Bronchial epithelial cell (primary cell): ENCODE results near the gene TK2. TPM values are rescaled to one million over a fixed set of nuclear protein-coding genes. Genes with fewer than 3 reads are reported as not detected.

Experiments used
- DNase-seq: peaks from one replicate; pipeline ENCODE4 v3.0.0-alpha.2; 2010; ENCODE audit warnings: low read depth
- FAIRE-seq: peaks from 2 replicates; lab custom pipeline; 2011; peaks lifted over from hg19 to GRCh38; lab: Jason Lieb, UNC
- H3K27me3 ChIP-seq: 2 replicates; pipeline ENCODE4 v1.5.1; 2011; ENCODE audit warnings: low read length; ENCODE audit not compliant: control insufficient read depth, insufficient read depth
- H3K36me3 ChIP-seq: 2 replicates; pipeline ENCODE4 v1.5.1; 2011; ENCODE audit warnings: low read length; ENCODE audit not compliant: control insufficient read depth, insufficient read depth
- H3K4me3 ChIP-seq: 2 replicates; pipeline ENCODE4 v1.5.1; 2011; ENCODE audit warnings: mild to moderate bottlenecking, low read depth, low read length, control low read depth
- CTCF ChIP-seq: IDR thresholded peaks from 2 replicates; pipeline ENCODE4 v1.5.1; 2011; ENCODE audit warnings: mild to moderate bottlenecking, moderate library complexity, low read length, control low read depth, inconsistent platforms; ENCODE audit not compliant: insufficient read depth, severe bottlenecking
- total RNA-seq: library from RNA; depleted of rRNA; stranded (reverse); fragments of >200 nt; gene quantifications from 2 replicates; pipeline ENCODE4 v1.2.1, GENCODE V29; 2014

TK2 gene
- total RNA-seq, 1 donor from 2014 or later: 8.7 TPM

DNA sequence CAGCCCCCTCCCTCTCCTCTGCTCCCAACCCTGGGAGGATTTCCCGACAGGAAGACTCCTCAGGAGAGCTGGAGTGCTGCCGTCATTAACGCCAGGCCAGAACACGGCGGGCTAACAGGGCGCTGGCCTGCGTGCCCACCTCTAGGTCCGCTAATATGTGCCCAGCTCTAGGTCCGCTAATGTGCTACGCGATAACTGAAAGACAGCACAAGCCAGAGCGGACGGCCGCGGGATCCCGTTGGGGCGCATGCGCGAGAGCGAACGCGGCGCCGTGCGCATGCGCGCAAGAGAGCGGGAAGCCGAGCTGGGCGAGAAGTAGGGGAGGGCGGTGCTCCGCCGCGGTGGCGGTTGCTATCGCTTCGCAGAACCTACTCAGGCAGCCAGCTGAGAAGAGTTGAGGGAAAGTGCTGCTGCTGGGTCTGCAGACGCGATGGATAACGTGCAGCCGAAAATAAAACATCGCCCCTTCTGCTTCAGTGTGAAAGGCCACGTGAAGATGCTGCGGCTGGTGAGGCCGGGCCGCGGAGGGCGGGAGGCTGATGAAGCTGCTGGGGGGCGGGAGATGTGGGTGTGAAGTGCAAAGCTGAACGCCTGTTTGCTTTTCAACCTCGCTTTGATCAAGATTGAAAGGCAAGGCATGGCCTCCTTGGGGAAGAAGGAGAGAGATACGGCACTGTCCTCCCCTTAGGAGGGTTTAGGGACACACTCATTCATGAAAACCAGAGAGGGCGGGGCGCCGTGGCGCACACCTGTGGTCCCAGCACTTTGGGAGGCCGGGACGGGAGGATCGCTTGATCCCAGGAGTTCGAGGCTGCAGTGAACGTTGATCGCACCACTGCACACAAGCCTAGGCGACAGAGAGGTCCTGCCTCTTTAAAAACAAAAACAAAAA is 2.6 kb upstream of the TK2 start, which contains the start of gene CKLF:
Gene CKLF, plus strand, starts transcription at position 291 of the 892 bp plus-strand sequence. Its CDS starts 140 bp downstream, at position 431.
- FAIRE-seq: no peak
- H3K4me3 ChIP-seq: peak within 1 kb of the TSS; percentile 49
- peak; percentile 76 for DNase-seq
- H3K27me3 ChIP-seq: no peaks in the 10 kb centered on the region
- no peak for TF ChIP-seq CTCF
- H3K36me3 ChIP-seq: no peaks in the 10 kb centered on the region

GRCh38 chr16:66551788-66552285 is 1.9 kb upstream of the TK2 start:
- DNase-seq (no peak), FAIRE-seq (no peak)
- Histone ChIP-seq H3K4me3 (peak overlapping the region; percentile 49), H3K36me3 (no peaks in the 10 kb centered on the region), H3K27me3 (no peaks in the 10 kb centered on the region)
- TF ChIP-seq CTCF: no peak

DNA sequence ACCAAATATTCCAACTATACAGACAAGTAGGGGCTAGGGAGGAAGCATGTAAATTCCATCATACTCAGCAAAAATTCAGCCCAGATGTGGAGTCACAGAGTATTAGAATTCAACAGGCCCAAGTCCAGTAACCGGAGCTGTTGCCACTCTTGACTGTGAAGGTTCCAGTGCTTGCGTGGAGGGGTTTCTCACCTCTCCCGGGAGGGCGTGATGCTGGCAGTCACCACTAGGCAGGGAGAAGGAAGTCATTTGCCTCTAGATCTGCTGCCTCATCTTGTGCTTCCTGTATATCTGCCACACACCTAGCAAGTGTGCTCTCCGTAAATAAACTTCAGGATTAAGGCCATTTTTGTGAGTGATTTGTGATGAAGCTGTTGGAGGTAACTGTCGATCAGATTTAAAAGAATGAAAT is 1.4 kb upstream of the TK2 start:
- H3K27me3 ChIP-seq: no peaks in the 10 kb centered on the region
- FAIRE-seq: no peak

GRCh38 chr16:66548868-66549267 is 1.1 kb downstream of the TK2 start:
- TF ChIP-seq CTCF: no peak
- FAIRE-seq (no peak), DNase-seq (no peak)
- H3K36me3 ChIP-seq: no peaks in the 10 kb centered on the region
- H3K27me3 ChIP-seq: no peaks in the 10 kb centered on the region
- no peak overlapping the region for H3K4me3 ChIP-seq

More for the DNA sequence above, 1.4 kb upstream of the TK2 start:
- Histone ChIP-seq H3K4me3 (no peak overlapping the region), H3K36me3 (no peaks in the 10 kb centered on the region)
- TF ChIP-seq CTCF: peak; percentile 29
- no peak for DNase-seq

- TF ChIP-seq CTCF: no peak
- no peaks in the 10 kb centered on the region for H3K27me3 ChIP-seq
- FAIRE-seq (no peak), DNase-seq (no peak)
- H3K36me3 ChIP-seq: no peaks in the 10 kb centered on the region
- H3K4me3 ChIP-seq: no peak overlapping the region
Observed at GRCh38 chr16:66548068-66548467, 1.9 kb downstream of the TK2 start.
